Suprapubic skin (tissue), 4 donors: Measurements from ENCODE around the gene TRMO. TPM values are rescaled to one million over a fixed set of nuclear protein-coding genes. Genes with fewer than 3 reads are reported as not detected.

Experiments used
- DNase-seq, 2 donors: peaks; one replicate each; pipeline ENCODE4 v3.0.0-alpha.2; 2019; ENCODE audit warnings: low spot score in 2 of 2
- H3K27ac ChIP-seq: fragments of 200-600 bp; sonication (generic); one replicate; pipeline ENCODE4 v1.5.1; 2019
- H3K27me3 ChIP-seq: fragments of 200-600 bp; sonication (generic); one replicate; pipeline ENCODE4 v1.5.1; 2019
- H3K36me3 ChIP-seq: fragments of 200-600 bp; sonication (generic); one replicate; pipeline ENCODE4 v1.5.1; 2019
- H3K4me1 ChIP-seq: fragments of 200-600 bp; sonication (generic); one replicate; pipeline ENCODE4 v1.5.1; 2019
- H3K4me3 ChIP-seq: fragments of 200-600 bp; sonication (generic); one replicate; pipeline ENCODE4 v1.5.1; 2019; ENCODE audit warnings: mild to moderate bottlenecking
- H3K9me3 ChIP-seq: fragments of 200-600 bp; sonication (generic); one replicate; pipeline ENCODE4 v1.5.1; 2019
- CTCF ChIP-seq, 2 donors: fragments of 200-600 bp in 1 of 2; fragments of 450-650 bp in 1 of 2; sonication (generic) in 1 of 2; IDR thresholded peaks; one replicate each; pipeline ENCODE4 v1.5.1; 2016 to 2019; ENCODE audit warnings: antibody characterized with exemption in 2 of 2, mild to moderate bottlenecking in 1 of 2, moderate library complexity in 1 of 2
- EP300 ChIP-seq: sonication (generic); formaldehyde crosslinking; IDR thresholded peaks from one replicate; pipeline ENCODE4 v1.6.1; 2017; ENCODE audit warnings: antibody characterized with exemption
- POLR2A ChIP-seq, 2 donors: fragments of 450-650 bp; IDR thresholded peaks; one replicate each; pipeline ENCODE4 v1.6.1; 2017; ENCODE audit warnings: antibody characterized with exemption in 2 of 2, mild to moderate bottlenecking in 2 of 2, moderate library complexity in 2 of 2
- POLR2AphosphoS5 ChIP-seq, 3 donors: sonication (generic); formaldehyde crosslinking; IDR thresholded peaks; one replicate each; pipeline ENCODE4 v1.6.1; 2017; ENCODE audit warnings: antibody characterized with exemption in 3 of 3
- WGBS: methylation state at CpG from one replicate; pipeline ENCODE4 v1.1.5; 2018; 5-methylcytosine and 5-hydroxymethylcytosine counted together
- total RNA-seq, 4 donors: library from RNA; depleted of rRNA; stranded (reverse); fragments of >200 nt; gene quantifications; one replicate each; pipeline ENCODE4 v1.1.0, GENCODE V29; 2016

TRMO gene
- total RNA-seq, 4 donors from 2014 or later: 19.3 to 47.2 (median 31.7) TPM

GRCh38 chr9:97855899-97856298 is 66.4 kb downstream of the TRMO start:
- H3K36me3 ChIP-seq: no peaks in the 10 kb centered on the region
- no peaks in the 10 kb centered on the region for H3K9me3 ChIP-seq
- 49% methylated on average over 5 of the region's 5 CpGs for WGBS
- peaks cover 100% of the 10 kb centered on the region for H3K27me3 ChIP-seq
- peaks cover 46% of the 10 kb centered on the region for H3K4me1 ChIP-seq
- no peak for TF ChIP-seq POLR2A (IDR thresholded peaks at IDR 0.05)
- no peak overlapping the region for H3K4me3 ChIP-seq
- no peak overlapping the region for H3K27ac ChIP-seq
- no peak for DNase-seq

DNA sequence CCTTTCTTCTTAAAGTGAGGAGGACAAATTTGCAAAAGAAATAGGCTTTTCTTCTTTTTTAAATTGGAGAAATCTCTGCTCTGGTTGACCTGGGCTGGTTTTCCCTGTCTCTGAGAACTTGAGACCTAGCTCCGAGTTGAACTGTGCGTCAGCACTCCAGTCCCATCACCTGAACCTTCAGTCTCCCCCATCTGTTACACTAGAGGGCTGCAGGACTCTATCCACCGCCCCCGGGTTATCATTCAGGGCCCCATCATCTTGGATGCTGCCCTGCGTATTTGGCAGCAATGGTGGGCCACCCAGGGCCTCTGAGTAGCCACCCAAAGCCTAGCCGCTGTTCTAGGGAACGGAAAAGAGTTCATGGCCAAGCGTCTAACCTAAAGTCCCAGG is 66.8 kb downstream of the TRMO start:
- peaks cover 100% of the 10 kb centered on the region for H3K27me3 ChIP-seq
- H3K27ac ChIP-seq: no peak overlapping the region
- no peak for TF ChIP-seq CTCF (IDR thresholded peaks at IDR 0.05)
- no peak for TF ChIP-seq POLR2AphosphoS5 (IDR thresholded peaks at IDR 0.05)
- no peak for TF ChIP-seq POLR2A (IDR thresholded peaks at IDR 0.05)
- TF ChIP-seq EP300: no peak
- WGBS: 43% methylated on average over 8 of the region's 8 CpGs
- H3K9me3 ChIP-seq: no peaks in the 10 kb centered on the region
- H3K36me3 ChIP-seq: no peaks in the 10 kb centered on the region
- no peak overlapping the region for H3K4me3 ChIP-seq
- peaks cover 42% of the 10 kb centered on the region for H3K4me1 ChIP-seq
- no peak for DNase-seq

DNA sequence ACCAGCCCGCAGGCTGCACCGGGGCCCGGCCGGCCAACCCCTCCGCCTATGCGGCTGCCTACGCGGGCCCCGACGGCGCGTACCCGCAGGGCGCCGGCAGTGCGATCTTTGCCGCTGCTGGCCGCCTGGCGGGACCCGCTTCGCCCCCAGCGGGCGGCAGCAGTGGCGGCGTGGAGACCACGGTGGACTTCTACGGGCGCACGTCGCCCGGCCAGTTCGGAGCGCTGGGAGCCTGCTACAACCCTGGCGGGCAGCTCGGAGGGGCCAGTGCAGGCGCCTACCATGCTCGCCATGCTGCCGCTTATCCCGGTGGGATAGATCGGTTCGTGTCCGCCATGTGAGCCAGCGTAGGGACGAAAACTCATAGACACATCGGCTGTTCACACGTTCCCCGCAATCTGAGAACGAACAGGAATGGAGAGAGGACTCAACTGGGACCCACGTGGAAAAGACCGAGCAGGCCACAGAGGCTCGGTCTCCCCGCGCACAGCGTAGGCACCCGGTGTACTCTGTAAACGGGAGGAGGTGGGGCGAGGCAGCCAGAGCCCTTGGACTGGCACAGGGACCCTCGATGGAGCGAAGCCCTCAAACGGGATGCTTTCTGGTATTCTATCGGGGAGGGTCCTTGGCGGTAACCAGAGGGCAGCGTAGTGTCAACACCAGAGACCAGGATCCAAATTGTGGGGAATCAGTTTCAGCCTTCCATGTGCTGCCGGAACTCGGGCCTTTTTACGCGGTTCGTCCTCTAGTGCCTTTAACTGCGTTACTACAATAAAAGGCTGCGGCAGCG is 67.4 kb downstream of the TRMO start:
- H3K27me3 ChIP-seq: peaks cover 100% of the 10 kb centered on the region
- H3K36me3 ChIP-seq: no peaks in the 10 kb centered on the region
- no peak for TF ChIP-seq CTCF (IDR thresholded peaks at IDR 0.05)
- TF ChIP-seq POLR2AphosphoS5 (IDR thresholded peaks at IDR 0.05): no peak
- no peak for TF ChIP-seq EP300
- TF ChIP-seq POLR2A (IDR thresholded peaks at IDR 0.05): no peak
- H3K4me1 ChIP-seq: peaks cover 39% of the 10 kb centered on the region
- 53% methylated on average over 11 of the region's 71 CpGs for WGBS
- no peak for DNase-seq
- H3K4me3 ChIP-seq: peak overlapping the region; percentile 50
- no peak overlapping the region for H3K27ac ChIP-seq
- H3K9me3 ChIP-seq: no peaks in the 10 kb centered on the region

Other genes with a start within 250 kb of the TRMO start
- gene XPA, start 225.2 kb downstream of the TRMO start, total RNA-seq: 10 to 100 TPM in 3 of 4 donors, 1 to 10 TPM in 1; 8.2 to 21.1 (median 15.0) TPM
- gene FOXE1, start 69.3 kb downstream of the TRMO start, total RNA-seq: 1 to 10 TPM in 3 of 4 donors, under 1 TPM in 1; 0.48 to 3.9 (median 2.0) TPM
- gene HEMGN, start 15.7 kb upstream of the TRMO start, total RNA-seq: not detected
- 10 to 100 TPM; 34.8 to 71.6 (median 59.1) TPM for gene ANP32B, start 60.8 kb upstream of the TRMO start, total RNA-seq
- gene NANS, start 134.2 kb upstream of the TRMO start, total RNA-seq: 10 to 100 TPM; 35.0 to 49.6 (median 45.2) TPM
- gene TRIM14, start 196.7 kb upstream of the TRMO start, total RNA-seq: 10 to 100 TPM; 15.8 to 22.9 (median 20.0) TPM